ENCODE measurements around the gene PIGA.
"Not testable (repeated sequence)": the region's sequence is repeated elsewhere in the genome, so short reads cannot be mapped to it uniquely, and the experiment has no call there.

The PIGA gene

GRCh38 chrX:15319075-15319474 is 16.2 kb downstream of the PIGA start:
- no peak for DNase-seq

GRCh38 chrX:15315509-15315908 is 19.8 kb downstream of the PIGA start, which contains the start of gene ASB11:
Gene ASB11, minus strand, starts transcription at chrX:15315640. Its CDS starts 35 bp downstream, at chrX:15315605.
- DNase-seq = no peak

- no peak for DNase-seq
Observed at GRCh38 chrX:15314472-15314871, 20.9 kb downstream of the PIGA start.

- DNase-seq = no peak
Observed at GRCh38 chrX:15311119-15311518, 24.2 kb downstream of the PIGA start.

GRCh38 chrX:15310117-15310516 is 25.2 kb downstream of the PIGA start:
- no peak for DNase-seq

- DNase-seq = not testable (repeated sequence)
Observed at GRCh38 chrX:15305899-15306298, 29.4 kb downstream of the PIGA start.

- peak; percentile 23 for DNase-seq
Observed at GRCh38 chrX:15301924-15302323, 33.4 kb downstream of the PIGA start.

- DNase-seq = no peak
Observed at GRCh38 chrX:15299941-15300851, 35.1 kb downstream of the PIGA start.

GRCh38 chrX:15298780-15299179 is 36.5 kb downstream of the PIGA start:
- DNase-seq = no peak

- DNase-seq = no peak
Observed at GRCh38 chrX:15298201-15298600, 37.1 kb downstream of the PIGA start.

GRCh38 chrX:15293451-15293850 is 41.9 kb downstream of the PIGA start:
- DNase-seq = no peak

- no peak for DNase-seq
Observed at GRCh38 chrX:15292861-15293260, 42.5 kb downstream of the PIGA start.

GRCh38 chrX:15277604-15278003 is 57.7 kb downstream of the PIGA start:
- no peak for DNase-seq

GRCh38 chrX:15274946-15275345 is 60.4 kb downstream of the PIGA start:
- no peak for DNase-seq

GRCh38 chrX:15273275-15273674 is 62.0 kb downstream of the PIGA start:
- DNase-seq = not testable (repeated sequence)

GRCh38 chrX:15271757-15272156 is 63.6 kb downstream of the PIGA start:
- DNase-seq = no peak

GRCh38 chrX:15269618-15270521 is 65.5 kb downstream of the PIGA start, which contains the start of gene ASB9:
Gene ASB9, minus strand, starts transcription at chrX:15270083. Its CDS starts 209 bp downstream, at chrX:15269874.
- DNase-seq = peak; percentile 73

Measured in GOT3 (cell line).